K562 (cell line): ENCODE results near the gene TMOD2. TPM values are rescaled to one million over a fixed set of nuclear protein-coding genes. Genes with fewer than 3 reads are reported as not detected.
A peak's percentile ranks its signal among the peaks of the same experiment; 100 is the strongest.

Experiments used
- CEBPZ ChIP-seq: fragments of 150-350 bp; IDR thresholded peaks from 2 replicates; pipeline ENCODE4 v1.6.1; 2014; ENCODE audit warnings: low read depth, mild to moderate bottlenecking, low read length, borderline replicate concordance
- HNRNPK ChIP-seq: fragments of 200-400 bp; formaldehyde crosslinking; IDR thresholded peaks from one replicate; pipeline ENCODE4 v1.6.1; 2018; ENCODE audit warnings: mild to moderate bottlenecking, low read depth, low read length; ENCODE audit not compliant: poor library complexity, severe bottlenecking
- LEF1 ChIP-seq: fragments of 450-650 bp; IDR thresholded peaks from 2 replicates; pipeline ENCODE4 v1.6.1; 2016; ENCODE audit warnings: mild to moderate bottlenecking
- PREB ChIP-seq: sonication (generic); formaldehyde crosslinking; IDR thresholded peaks from 2 replicates; pipeline ENCODE4 v1.8.1; 2023; ENCODE audit warnings: mild to moderate bottlenecking, missing genetic modification reagents
- TAF7 ChIP-seq: fragments of 450-650 bp; IDR thresholded peaks from 2 replicates; pipeline ENCODE4 v1.6.1; 2016; ENCODE audit warnings: missing genetic modification characterization, missing compliant biosample characterization
- ZNF146 ChIP-seq: IDR thresholded peaks from one replicate; pipeline ENCODE4 v1.6.1; 2018; ENCODE audit warnings: missing compliant biosample characterization; ENCODE audit not compliant: unreplicated experiment
- ZNF165 ChIP-seq: fragments of 250-450 bp; sonication (Bioruptor Pico); IDR thresholded peaks from 2 replicates; pipeline ENCODE4 v1.4.0; 2020; ENCODE audit warnings: borderline replicate concordance
- polyA plus RNA-seq, 8 experiments: library from polyadenylated mRNA; depleted of rRNA in 4 of 8; stranded (reverse) in 5 of 8; unstranded in 3 of 8; fragments of >200 nt; fragmentation: Nextera tagmentation in 2 of 8; fragmentation: Illumina TruSeq in 1 of 8; extraction: Ambion mirVana in 2 of 8; extraction: Trizol in 1 of 8; gene quantifications; 2 replicates each; pipeline versions ENCODE4 v1.2.1 to v1.2.3, GENCODE V29; 2011 to 2014; ENCODE audit warnings: inconsistent platforms in 1 of 8, missing spikeins in 1 of 8
- total RNA-seq, 7 experiments: library from RNA; depleted of rRNA in 6 of 7; stranded (reverse); fragments of >200 nt in 6 of 7; fragmentation: Illumina TruSeq in 2 of 7; extraction: Trizol in 2 of 7; gene quantifications; 2 replicates each; pipeline versions ENCODE4 v1.2.1 to v1.2.3, GENCODE V29; 2011 to 2021; ENCODE audit warnings: low replicate concordance in 1 of 7
- TF ChIP-seq, protein P1 (sequence below), 2 experiments: fragments of 450-650 bp; formaldehyde crosslinking in 1 of 2; IDR thresholded peaks; 2 replicates each; pipeline versions ENCODE4 v1.4.0 to v1.6.1; 2014 to 2020; ENCODE audit warnings: mild to moderate bottlenecking in 2 of 2, borderline replicate concordance in 1 of 2, low read depth in 1 of 2

The TMOD2 gene
- total and polyA plus RNA-seq, 9 of the 15 experiments (the other 6 are each of a cell fraction or from before 2014, with no cell fraction given): 0.49 to 3.8 (median 3.0) TPM

GRCh38 chr15:51828621-51829375 is 77.4 kb downstream of the TMOD2 start (continued):
- TF ChIP-seq LEF1: peak; percentile 66; the same call in 1 of the 2 replicates
- TF ChIP-seq HNRNPK: no peak
- no peak for TF ChIP-seq ZNF146
- TF ChIP-seq, protein P1, sequence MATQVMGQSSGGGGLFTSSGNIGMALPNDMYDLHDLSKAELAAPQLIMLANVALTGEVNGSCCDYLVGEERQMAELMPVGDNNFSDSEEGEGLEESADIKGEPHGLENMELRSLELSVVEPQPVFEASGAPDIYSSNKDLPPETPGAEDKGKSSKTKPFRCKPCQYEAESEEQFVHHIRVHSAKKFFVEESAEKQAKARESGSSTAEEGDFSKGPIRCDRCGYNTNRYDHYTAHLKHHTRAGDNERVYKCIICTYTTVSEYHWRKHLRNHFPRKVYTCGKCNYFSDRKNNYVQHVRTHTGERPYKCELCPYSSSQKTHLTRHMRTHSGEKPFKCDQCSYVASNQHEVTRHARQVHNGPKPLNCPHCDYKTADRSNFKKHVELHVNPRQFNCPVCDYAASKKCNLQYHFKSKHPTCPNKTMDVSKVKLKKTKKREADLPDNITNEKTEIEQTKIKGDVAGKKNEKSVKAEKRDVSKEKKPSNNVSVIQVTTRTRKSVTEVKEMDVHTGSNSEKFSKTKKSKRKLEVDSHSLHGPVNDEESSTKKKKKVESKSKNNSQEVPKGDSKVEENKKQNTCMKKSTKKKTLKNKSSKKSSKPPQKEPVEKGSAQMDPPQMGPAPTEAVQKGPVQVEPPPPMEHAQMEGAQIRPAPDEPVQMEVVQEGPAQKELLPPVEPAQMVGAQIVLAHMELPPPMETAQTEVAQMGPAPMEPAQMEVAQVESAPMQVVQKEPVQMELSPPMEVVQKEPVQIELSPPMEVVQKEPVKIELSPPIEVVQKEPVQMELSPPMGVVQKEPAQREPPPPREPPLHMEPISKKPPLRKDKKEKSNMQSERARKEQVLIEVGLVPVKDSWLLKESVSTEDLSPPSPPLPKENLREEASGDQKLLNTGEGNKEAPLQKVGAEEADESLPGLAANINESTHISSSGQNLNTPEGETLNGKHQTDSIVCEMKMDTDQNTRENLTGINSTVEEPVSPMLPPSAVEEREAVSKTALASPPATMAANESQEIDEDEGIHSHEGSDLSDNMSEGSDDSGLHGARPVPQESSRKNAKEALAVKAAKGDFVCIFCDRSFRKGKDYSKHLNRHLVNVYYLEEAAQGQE (IDR thresholded peaks at IDR 0.05; ENCODE audit: borderline replicate concordance): no peak
- TF ChIP-seq, protein P1 (CRISPR knock-in tag; IDR thresholded peaks at IDR 0.05; ENCODE audit: low read depth): no peak
- 0 out of 2 replicates have a peak, but pooled peaks have one; percentile 6 for TF ChIP-seq TAF7 (tag)
- no peak for TF ChIP-seq ZNF165 (CRISPR knock-in tag)
- no peak for TF ChIP-seq CEBPZ
- TF ChIP-seq PREB (CRISPR knock-in tag): no peak
